ENCODE measurements around the gene EXOC4. TPM values are rescaled to one million over a fixed set of nuclear protein-coding genes. Genes with fewer than 3 reads are reported as not detected.

The EXOC4 gene
- total and polyA plus RNA-seq, 12 donors: 7.5 to 41.7 (median 34.6) TPM

DNA sequence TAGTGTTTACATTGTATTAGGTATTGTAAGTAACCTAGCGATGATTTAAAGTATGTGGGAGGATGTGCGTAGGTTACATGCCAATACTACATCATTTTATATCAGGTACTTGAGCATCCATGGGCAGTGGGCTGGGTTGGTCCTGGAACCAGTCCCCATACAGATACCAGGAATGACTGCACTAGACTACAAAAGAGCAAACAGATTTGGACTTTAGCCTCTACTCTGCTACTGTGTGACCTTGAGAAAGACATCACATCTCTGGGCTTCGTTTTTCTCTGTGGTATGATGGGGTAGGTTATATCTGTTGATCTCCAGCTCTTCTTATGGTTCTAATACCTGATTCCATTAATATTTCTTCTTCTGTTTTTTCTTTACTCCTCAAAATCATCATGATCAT lies 461.8 kb downstream of the EXOC4 start:
- DNase-seq (no peak), ATAC-seq (no peak)
- Histone ChIP-seq H3K4me3 (no peak overlapping the region), H3K9me3 (no peaks in the 10 kb centered on the region), H3K4me1 (no peaks in the 10 kb centered on the region), H3K36me3 (no peaks in the 10 kb centered on the region), H3K27ac (no peak overlapping the region), H3K27me3 (no peaks in the 10 kb centered on the region)
- 95 to 97% methylated on average over 3 of the region's 3 CpGs for WGBS, 2 donors
- TF ChIP-seq, protein P1, sequence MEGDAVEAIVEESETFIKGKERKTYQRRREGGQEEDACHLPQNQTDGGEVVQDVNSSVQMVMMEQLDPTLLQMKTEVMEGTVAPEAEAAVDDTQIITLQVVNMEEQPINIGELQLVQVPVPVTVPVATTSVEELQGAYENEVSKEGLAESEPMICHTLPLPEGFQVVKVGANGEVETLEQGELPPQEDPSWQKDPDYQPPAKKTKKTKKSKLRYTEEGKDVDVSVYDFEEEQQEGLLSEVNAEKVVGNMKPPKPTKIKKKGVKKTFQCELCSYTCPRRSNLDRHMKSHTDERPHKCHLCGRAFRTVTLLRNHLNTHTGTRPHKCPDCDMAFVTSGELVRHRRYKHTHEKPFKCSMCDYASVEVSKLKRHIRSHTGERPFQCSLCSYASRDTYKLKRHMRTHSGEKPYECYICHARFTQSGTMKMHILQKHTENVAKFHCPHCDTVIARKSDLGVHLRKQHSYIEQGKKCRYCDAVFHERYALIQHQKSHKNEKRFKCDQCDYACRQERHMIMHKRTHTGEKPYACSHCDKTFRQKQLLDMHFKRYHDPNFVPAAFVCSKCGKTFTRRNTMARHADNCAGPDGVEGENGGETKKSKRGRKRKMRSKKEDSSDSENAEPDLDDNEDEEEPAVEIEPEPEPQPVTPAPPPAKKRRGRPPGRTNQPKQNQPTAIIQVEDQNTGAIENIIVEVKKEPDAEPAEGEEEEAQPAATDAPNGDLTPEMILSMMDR (IDR thresholded peaks at IDR 0.05): no peak
- intact Hi-C loops (cut with DNase I): no loop called here

DNA sequence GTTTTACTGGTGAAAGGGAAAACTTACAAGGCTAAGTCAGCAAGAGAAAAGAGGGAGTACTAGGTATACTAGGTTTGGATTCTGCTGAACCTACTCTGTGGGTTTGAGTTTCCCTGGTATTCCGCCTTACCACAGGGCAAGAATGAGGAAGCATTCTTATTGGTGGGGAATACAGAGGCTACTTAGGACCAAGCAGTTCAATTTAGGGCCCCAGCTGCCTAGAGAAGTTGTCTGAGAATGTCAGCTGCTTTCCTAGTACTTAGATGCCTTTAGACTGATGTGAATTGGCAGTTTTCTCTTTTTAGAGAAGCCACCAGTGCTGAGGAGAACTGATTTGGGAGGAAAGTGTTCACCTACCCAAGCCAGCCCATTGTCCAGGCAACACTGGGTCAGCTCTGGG lies 465.3 kb downstream of the EXOC4 start:
- intact Hi-C loops (cut with DNase I): no loop called here
- TF ChIP-seq, protein P1 (IDR thresholded peaks at IDR 0.05): no peak
- ATAC-seq (no peak), DNase-seq (no peak)
- no peak overlapping the region for H3K27ac ChIP-seq
- 96% methylated on average over 1 of the region's 1 CpG for WGBS, 2 donors
- H3K4me3 ChIP-seq: no peak overlapping the region
- no peaks in the 10 kb centered on the region for H3K27me3 ChIP-seq
- no peaks in the 10 kb centered on the region for H3K36me3 ChIP-seq
- no peaks in the 10 kb centered on the region for H3K9me3 ChIP-seq
- H3K4me1 ChIP-seq: peaks cover 0 to 5% (median 0%) of the 10 kb centered on the region in 9 donors

- Histone ChIP-seq H3K4me1 (peaks cover 0 to 5% (median 0%) of the 10 kb centered on the region in 9 donors), H3K27me3 (no peaks in the 10 kb centered on the region), H3K9me3 (no peaks in the 10 kb centered on the region), H3K4me3 (no peak overlapping the region), H3K27ac (no peak overlapping the region), H3K36me3 (no peaks in the 10 kb centered on the region)
- DNase-seq (no peak), ATAC-seq (no peak)
- intact Hi-C loops (cut with DNase I): no loop called here
- 91 to 95% methylated on average over 1 of the region's 1 CpG for WGBS, 2 donors
- TF ChIP-seq, protein P1 (IDR thresholded peaks at IDR 0.05): no peak
These were observed 470.2 kb downstream of the EXOC4 start for GRCh38 chr7:133723044-133723443.

- TF ChIP-seq, protein P1 (IDR thresholded peaks at IDR 0.05): no peak
- no peaks in the 10 kb centered on the region for H3K9me3 ChIP-seq
- H3K4me1 ChIP-seq: peaks cover 0 to 5% (median 0%) of the 10 kb centered on the region in 9 donors
- DNase-seq (no peak), ATAC-seq (no peak)
- 93 to 97% methylated on average over 2 of the region's 2 CpGs for WGBS, 2 donors
- H3K27ac ChIP-seq: no peak overlapping the region
- no peaks in the 10 kb centered on the region for H3K36me3 ChIP-seq
- intact Hi-C loops (cut with DNase I): no loop called here
- no peaks in the 10 kb centered on the region for H3K27me3 ChIP-seq
- H3K4me3 ChIP-seq: no peak overlapping the region
These were observed 471.3 kb downstream of the EXOC4 start for GRCh38 chr7:133724148-133724547.

All from heart right ventricle (tissue), 16 donors.